Keratinocyte (primary cell): ENCODE results near the gene BRSK1.

Experiments used
- CTCF ChIP-seq, 3 experiments: IDR thresholded peaks in 1 of 3; conservative IDR thresholded peaks in 1 of 3; optimal IDR thresholded peaks in 1 of 3; 2 replicates in 2 of 3; 3 replicates in 1 of 3; pipeline versions ENCODE3 to v1.5.1; 2011; ENCODE audit warnings: low read length in 3 of 3, mild to moderate bottlenecking in 3 of 3, moderate library complexity in 2 of 3, control low read depth in 1 of 3, inconsistent platforms in 1 of 3; ENCODE audit not compliant: insufficient read depth in 2 of 3; ENCODE audit errors: extremely low read depth in 1 of 3
- EZH2 ChIP-seq: IDR thresholded peaks from one replicate; pipeline ENCODE4 v1.6.1; 2012; ENCODE audit warnings: inconsistent platforms, mild to moderate bottlenecking, low read length, moderate library complexity

- no peak for TF ChIP-seq CTCF (optimal IDR thresholded peaks at IDR 0.05 in 1 of 3, IDR thresholded peaks at IDR 0.05 in 1 of 3, conservative IDR thresholded peaks at IDR 0.05 in 1 of 3; ENCODE audit: extremely low read depth in 1 of 3, insufficient read depth in 2 of 3, low read length in 3 of 3)
- TF ChIP-seq EZH2 = no peak
Observed at GRCh38 chr19:55312621-55313512, 29.1 kb downstream of the BRSK1 start.
